Astrocyte of the hippocampus (primary cell): ENCODE results near the gene DLEC1.
"Not testable (repeated sequence)": the region's sequence is repeated elsewhere in the genome, so short reads cannot be mapped to it uniquely, and the experiment has no call there.

Experiments used
- DNase-seq: peaks from one replicate; pipeline ENCODE4 v3.0.0; 2011; ENCODE audit warnings: low read depth, low spot score

Gene DLEC1

DNA sequence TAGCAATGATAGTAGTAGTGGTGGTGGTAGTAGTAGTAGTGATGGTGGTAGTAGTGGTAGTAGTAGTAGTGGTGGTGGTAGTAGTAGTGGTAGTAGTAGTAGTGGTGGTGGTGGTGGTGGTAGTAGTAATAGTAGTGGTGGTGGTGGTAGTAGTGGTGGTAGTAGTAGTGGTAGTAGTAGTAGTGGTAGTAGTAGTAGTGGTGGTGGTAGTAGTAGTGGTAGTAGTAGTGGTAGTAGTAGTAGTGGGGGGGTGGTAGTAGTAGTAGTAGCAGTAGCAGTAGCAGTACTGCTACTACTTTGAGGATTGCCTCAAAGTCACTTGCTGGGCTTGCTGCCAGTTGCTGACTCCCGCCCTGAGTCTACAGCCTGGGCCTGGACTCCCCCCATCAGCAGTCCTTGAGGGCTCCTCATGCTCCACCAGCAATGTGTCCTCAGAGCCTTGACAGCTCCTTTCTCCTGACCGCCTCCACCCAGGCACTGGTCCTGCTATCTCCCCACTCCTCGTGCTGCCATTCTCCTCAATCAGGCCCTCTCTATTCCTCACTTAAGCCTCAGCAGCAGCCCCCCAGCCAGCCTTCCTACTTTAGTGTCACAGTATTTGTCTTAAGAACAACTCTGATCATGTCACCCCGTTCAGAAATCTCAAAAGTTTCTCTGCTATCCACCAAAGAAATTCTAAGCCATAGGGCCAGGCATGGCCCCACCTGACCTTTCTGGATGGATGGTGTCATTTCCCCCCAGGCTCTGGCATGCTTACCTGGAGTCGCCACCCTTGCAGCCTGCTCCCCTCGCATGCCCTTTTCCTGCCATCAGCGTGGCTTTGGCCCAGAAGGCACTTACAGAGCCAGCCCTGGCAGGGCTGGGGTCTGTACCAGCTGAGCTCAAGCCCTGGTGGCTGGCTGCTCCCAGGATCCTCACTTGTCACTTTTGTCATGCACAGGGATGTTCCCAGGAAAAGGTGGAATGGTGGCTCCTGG lies 45.6 kb downstream of the DLEC1 start:
- DNase-seq: peak; percentile 56

DNA sequence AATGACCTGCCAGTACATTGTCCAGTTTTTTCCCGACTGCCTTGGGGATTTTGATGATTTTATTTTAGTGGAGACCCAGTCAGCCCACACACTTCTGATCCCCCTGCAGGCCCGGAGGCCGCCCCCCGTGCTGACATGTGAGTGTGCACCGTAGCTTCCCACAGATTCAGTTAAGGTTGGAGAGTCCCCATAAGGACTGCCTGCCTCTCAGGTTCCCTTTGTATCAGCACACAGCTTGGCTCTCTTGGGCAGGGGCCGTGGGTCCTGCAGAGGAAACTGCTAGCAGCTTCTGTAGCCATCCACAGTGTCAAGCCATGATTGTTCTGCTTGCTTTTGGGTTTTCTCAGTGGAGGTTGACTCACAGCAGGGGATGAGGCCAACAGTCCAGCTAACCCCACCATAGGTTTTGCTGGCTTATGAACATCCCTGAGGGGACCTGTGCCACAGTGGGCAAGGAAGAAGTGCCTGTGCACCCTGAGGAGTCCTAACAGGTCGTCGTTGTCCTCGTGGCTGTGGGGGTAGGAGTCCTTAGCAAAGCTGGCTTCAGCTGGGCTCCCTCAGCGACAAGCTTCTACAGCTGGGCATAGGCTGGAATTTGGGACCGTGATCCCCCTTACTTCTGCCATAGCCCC lies 46.4 kb downstream of the DLEC1 start:
- DNase-seq: no peak

DNA sequence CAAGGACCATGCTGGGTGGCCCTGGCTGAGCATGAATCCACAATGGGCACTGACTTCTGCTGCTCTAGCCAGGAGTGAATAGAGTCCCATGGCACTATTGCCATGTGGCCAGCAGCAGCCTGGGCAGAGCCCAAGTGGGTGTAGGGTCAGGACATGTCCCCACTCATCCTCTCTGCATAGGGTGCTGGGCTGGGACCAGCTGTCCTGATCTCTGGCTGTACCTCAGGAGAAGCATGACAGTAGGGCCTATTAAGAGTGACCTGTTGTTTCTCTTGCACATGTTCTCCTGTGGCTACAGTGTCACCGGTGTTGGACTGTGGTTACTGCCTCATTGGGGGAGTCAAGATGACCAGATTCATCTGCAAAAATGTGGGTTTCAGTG lies 46.9 kb downstream of the DLEC1 start:
- no peak for DNase-seq

DNA sequence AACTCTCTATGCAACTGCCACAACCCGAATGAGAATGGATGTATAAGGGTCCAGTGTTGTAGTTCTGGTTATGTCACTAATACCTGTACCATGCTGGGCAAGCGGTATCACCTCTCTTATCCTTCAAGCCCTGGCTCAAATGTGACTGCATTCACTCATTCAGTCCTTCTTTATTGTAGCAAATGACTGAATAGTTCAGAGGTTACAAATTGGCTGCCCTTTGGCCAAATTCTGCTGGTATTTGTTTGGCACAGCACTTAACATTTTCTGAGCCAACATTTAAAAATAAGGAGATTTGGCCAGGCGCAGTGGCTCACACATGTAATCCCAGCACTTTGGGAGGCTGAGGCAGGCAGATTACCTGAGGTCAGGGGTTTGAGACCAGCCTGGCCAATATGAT lies 47.5 kb downstream of the DLEC1 start:
- no peak for DNase-seq

DNA sequence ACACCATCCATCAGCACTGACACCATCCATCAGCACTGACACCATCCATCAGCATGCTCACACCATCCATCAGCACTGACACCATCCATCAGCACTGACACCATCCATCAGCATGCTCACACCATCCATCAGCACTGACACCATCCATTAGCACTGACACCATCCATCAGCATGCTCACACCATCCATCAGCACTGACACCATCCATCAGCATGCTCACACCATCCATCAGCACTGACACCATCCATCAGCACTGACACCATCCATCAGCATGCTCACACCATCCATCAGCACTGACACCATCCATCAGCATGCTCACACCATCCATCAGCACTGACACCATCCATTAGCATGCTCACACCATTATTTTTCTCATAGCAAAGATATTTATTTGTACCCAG lies 48.3 kb downstream of the DLEC1 start:
- not testable (repeated sequence) for DNase-seq

DNA sequence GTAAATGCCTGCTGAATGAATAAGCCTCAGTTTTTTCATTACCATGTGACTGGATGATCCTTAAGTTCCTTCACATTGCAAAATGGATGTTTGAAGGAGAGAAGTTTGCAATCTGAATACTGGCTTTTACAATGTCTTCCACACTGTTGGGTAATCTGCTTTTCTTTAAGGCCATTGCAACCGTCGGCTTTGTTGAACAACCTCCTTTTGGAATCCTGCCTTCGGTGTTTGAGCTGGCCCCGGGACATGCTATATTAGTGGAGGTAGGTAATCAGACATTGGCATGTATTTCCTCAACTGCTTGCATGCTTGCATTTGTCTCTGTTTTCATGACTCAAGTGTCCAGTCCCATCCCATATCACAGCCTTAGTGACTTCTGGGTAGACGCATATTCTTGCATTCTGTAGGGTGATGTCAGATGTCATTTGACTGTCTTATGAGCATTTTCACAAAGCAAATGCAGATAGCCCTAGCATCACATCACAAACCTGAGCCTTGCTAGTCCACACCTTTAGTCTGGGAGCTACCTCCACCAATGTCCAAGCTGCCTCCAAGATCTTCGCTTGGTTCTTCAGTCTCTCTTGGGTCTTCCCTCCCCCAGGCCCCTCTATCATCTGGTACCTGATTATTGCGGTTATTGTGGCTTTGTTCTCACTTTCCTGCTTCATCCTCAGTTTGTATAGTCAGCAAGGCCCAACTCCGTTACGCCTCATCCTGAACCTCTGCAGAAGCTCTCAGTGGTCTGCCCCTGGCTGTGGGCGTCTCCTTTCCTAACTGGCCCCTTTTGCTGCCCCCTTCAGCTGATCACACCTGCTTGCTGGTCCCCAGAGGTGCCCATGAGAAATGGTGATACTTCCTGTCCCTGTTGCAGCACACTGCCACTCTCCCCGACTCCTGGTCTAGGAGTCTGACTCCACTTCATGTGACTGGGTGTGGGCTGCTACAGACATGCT lies 49.4 kb downstream of the DLEC1 start:
- DNase-seq: no peak

DNA sequence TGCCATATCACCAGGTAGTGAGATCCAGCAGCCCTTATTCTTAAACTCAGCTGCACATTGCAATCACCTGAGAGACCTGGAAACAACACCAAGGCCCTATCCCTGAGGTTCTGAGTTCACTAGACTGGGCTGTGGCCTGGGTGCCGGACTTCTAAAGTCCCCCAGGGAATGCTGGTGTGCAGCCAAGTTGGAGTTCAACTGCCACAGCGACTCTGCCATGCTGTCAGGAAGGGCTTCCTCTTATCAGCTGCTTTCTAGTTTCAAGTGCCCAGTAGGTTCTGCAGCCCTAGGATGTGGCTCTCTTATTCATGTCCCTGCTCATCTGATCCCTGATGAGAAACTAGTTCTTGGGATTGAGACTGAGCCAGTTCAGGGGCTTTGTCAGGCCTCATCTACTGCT lies 50.2 kb downstream of the DLEC1 start:
- DNase-seq: no peak

DNA sequence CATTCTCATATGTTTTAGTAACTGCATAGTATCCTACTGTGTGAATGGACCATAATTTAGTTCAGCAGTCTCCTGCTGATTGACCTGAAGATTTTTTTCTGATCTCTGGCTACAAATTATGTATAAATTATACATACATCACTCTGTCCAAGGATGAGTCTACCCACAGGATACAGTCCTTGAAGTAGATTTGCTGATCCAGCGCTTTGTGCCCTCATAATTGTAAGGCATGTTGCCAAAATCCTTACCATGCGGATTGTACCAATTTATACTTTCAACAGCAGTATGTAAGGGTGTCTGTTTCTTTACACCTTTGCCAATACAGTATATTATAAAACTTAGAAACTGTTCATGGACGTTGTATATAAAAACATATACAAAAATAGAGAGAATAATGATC lies 51.4 kb downstream of the DLEC1 start:
- DNase-seq: no peak

DNA sequence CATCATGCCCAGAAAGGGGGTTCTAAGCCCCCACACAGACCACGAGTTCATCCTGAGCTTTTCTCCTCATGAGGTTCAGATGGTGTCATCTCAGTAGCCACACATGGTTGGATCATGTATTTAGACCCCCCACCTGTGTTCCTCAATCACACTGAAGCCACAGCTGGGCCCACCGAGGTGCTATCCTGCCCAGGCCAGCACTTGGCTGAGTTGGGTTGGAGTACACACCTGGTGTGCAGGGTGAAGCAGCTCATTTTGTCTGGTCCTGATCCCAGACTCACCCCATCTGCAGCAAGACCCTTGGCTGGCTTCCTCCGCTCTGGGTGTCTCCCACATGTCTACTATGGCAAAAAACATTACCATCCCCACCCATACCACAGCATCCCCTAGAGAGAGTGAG lies 56.0 kb downstream of the DLEC1 start:
- DNase-seq: no peak

DNA sequence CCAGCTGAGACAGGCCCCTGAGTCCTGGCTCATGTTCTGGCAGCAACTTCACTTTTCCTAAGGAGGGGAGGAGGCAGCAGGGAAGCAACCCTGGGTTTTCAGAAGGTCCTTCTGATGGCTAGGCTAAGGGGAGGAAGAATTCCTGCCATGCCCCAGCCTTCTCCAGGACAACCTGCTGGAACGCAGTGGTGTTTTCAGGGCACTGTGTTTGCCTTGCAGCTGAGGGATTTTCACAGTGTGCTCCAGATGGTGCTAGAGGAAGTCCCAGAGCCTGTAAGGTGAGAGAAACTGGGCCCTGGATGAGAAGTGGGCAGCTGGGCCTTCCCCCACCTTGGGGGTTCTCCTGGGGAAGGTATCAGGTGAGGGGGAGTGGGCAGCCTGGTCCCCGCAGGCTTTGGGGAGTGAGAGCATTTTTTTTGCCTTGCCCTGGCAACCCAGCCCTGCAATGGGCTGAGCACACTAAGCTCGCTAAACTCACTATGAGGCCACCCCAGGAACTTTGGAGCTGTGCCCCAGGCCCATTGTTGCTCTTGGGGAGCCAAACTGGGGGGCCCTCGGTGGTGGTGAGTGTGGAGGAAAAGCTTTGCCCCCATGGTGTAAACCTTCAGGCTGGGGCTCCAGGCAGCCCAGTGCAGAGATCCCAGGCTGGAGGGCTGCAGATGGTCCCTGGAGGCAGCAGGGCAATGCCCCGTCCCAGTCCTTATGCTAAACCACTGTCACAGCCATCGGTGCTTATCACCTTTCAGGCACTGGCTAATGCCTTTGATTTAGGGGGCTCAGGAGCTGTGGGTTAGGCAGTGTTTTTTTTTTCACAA lies 56.9 kb downstream of the DLEC1 start:
- no peak for DNase-seq

DNA sequence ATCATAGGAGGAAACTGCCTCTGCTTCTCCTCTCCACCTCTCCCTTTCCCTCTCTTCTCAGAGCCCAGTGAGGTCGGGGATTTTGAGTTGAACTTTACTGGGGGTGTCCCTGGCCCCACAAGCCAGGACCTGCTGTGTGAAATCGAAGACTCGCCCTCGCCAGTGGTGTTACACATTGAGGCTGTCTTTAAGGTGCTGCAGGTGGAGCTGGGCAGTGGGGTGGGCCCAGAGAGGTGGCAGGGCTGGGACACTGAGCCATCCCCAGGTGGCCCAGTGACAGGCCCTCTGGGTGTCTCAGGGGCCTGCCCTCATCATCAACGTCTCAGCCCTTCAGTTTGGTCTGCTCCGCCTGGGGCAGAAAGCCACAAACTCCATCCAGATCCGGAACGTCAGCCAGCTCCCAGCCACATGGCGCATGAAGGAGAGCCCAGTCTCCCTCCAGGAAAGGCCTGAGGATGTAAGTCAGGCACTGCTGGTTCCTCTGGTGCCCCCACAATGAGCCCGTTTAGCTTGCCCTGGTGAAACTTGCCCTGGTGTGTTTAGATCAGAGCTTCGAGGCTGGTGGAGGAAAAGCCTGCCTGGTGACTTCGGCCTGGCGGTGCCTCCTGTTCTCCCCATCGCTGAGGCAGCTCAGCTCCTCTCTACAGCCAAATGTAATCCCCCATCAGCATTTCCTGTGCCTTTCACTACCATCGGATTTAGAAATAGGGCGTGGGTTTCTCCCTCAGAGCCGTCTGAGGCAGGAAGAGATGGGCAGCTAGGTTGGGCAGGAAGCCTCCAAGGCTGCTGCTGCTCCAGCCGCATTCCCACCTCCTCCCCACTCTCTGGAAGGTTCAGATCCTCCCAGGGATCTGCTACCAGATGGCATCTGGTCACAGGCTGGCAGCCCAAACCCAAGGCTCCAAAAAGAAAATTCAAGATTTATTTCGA lies 58.7 kb downstream of the DLEC1 start:
- no peak for DNase-seq

DNA sequence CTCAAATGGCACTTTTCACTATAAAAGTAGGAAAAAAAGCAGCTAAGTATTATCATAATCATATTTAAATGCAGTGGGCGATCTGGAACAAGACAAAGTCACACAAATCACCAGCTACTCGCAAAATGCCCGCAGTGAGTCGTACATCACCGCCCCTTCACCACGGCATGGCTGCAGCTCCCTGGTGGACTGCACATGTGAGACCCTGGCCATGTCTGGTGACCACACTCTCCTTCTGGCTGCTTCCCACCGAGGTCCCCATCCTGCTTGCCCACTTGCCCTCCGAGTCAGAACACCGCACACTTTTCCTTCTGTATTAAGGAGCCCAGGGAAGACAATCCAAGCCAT lies 59.3 kb downstream of the DLEC1 start:
- no peak for DNase-seq

DNA sequence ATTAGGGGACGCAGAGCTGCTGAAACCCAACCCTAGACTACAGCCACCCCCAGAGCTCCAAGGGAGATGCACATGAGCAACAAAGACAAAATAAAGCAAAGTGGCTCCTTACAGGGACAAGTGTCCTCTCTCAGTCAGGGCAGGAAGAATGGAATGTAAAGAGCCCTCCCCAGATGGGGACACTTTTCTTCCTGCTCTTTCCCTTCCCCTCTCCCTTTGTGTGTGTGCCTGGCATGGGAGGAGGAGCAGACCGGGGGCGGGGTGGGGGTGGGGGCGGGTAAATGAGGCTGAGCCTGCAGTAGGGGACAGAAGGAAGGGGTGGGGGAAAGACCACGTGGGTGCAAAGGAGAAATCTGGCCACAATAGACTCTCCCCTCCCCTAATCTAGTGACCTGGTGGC lies 60.5 kb downstream of the DLEC1 start:
- DNase-seq: no peak

DNA sequence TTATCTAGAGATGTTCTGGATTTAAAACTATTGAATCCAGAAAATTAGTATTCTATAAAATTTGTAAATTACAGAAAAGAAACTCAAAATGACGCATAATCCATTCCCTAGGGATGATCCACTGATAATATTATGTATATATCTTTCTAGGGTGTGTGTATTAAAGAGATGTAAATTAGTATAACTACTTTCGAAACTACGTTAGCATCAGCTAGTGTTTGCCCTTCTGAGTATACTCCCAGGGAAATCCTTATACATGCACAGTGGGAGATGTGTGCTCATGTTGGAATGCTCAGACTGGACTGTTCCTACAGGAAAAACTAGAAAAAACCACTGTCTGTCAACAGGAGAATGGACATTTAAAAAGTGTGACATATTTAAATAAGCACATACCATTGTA lies 61.5 kb downstream of the DLEC1 start:
- DNase-seq: no peak

DNA sequence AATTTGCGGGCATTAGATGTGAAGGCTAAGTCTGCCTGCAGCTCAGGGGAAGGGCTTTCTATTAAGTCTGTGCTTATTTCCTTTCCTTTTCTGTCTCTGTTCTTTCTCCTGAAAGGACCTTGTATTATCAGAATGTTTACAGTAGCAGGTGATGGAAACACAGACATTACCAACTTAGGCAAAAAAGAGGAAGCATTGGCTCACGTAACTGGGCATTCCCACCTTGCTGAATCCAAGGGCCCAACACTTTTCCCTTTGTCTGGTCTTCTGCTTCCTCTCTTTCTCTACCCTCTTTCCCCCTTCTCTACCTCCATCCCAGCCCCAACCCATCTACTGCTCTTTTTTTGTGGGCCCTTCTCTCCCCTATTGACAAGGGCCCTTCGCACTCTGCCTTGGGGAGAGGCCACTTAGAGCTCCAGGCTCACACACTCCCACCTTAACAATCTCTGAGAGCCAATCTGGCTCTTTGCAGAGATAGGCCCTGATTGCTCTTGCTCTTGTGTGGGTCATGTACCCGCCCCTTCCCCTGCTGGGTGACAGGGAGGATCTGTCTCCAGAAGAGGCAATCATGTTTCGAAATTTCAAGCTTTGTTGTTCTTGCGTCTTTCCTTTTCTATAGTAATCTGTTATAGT lies 62.9 kb downstream of the DLEC1 start:
- no peak for DNase-seq

DNA sequence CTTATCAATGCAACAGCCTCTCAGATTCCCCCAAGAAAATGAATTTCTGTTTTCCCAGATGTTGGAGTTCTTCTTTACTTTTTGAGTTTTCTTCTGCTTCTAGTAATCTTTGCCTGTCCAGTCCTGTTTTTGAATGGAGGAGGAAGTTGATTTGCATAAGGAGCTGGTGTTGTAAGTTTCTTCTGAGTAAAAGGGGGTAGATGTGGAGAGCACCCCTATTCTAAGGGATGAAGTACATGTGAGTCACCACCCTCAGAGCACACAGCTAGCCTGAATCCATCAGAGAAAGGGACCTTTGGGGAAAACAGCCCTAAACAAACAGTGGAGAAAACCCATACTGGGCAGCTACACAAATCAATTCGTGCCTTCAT lies 63.4 kb downstream of the DLEC1 start:
- no peak for DNase-seq

DNA sequence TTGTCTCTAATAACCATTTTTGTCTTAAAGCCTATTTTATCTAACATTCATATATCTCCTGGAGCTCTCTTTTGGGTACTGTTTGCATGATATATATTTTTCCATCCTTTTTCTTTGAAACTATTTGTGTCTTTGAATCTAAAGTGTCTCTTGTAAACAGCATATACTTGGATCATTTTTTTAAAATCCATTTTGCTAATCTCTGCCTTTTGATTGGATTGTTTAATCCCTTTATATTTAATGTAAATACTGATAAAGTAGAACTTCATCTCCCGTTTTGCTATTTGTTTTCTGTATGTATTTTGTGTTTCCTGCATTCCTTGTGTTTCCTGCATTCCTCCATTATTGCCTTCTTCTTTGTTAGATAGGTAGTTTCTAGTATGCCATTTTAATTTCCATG lies 66.5 kb downstream of the DLEC1 start:
- no peak for DNase-seq

DNA sequence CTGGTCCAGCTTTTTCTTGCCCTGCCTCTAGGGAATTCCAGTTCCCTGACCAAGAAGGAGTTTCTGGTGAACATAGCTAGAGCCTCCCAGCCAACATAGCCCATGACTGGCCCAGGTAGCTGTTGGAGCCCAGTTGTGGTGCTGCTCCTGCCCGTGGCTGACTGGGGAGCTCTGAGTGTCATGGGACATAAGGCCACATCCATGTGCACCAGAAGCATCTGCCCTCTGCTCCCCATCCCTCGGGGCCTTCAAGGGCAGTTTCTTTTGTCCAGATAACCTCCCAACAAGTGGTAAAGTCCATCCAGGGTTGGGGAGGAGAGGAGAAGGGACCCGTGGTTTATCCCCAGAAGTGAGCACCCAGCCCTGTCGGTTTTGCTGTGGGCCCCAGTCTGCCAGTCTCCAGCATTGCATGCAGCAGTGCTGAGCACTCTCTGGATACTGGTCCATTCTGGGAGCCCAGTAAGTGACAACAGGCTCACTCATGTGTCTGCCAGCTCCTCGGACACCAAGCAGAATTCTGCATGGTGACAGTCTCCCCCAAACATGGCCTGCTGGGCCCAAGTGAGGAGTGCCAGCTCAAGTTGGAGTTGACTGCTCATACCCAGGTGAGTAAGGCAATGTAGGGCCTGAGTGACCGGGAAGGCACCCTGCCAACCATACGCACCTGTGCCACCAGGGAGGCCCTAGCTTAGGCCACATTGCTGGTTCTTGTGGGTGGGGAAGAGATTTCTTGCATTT lies 69.1 kb downstream of the DLEC1 start:
- DNase-seq: no peak
